BLaER1 treated with 17β-estradiol and CSF1 and Interleukin-3, amounts not matched to agents 10 nM and 100 nM (cell line): Measurements from ENCODE around the gene RGS9BP.
A peak's percentile ranks its signal among the peaks of the same experiment; 100 is the strongest.
"Not testable (repeated sequence)": the region's sequence is repeated elsewhere in the genome, so short reads cannot be mapped to it uniquely, and the experiment has no call there.

Experiments
- H3K27ac ChIP-seq, 11 experiments: shearing (Covaris generic); formaldehyde crosslinking; 2 replicates each; pipeline ENCODE4 v1.8.1; 2022
- H3K27me3 ChIP-seq, 11 experiments: shearing (Covaris generic); formaldehyde crosslinking; 2 replicates each; pipeline ENCODE4 v1.8.1; 2022
- H3K36me3 ChIP-seq, 11 experiments: shearing (Covaris generic); formaldehyde crosslinking; 2 replicates each; pipeline ENCODE4 v1.8.1; 2022
- H3K4me1 ChIP-seq, 10 experiments: shearing (Covaris generic); formaldehyde crosslinking; 2 replicates each; pipeline ENCODE4 v1.8.1; 2022
- H3K4me2 ChIP-seq, 11 experiments: shearing (Covaris generic); formaldehyde crosslinking; 2 replicates each; pipeline ENCODE4 v1.8.1; 2022
- H3K4me3 ChIP-seq, 10 experiments: shearing (Covaris generic); formaldehyde crosslinking; 2 replicates each; pipeline ENCODE4 v1.8.1; 2022
- H3K9ac ChIP-seq, 11 experiments: shearing (Covaris generic); formaldehyde crosslinking; 2 replicates each; pipeline ENCODE4 v1.8.1; 2022
- H3K9me3 ChIP-seq, 11 experiments: shearing (Covaris generic); formaldehyde crosslinking; replicated peaks in 1 of 11; 2 replicates each; pipeline ENCODE4 v1.8.1; 2022
- H4K20me1 ChIP-seq, 11 experiments: shearing (Covaris generic); formaldehyde crosslinking; 2 replicates each; pipeline ENCODE4 v1.8.1; 2022
- Cebpa-rat ChIP-seq, 11 experiments: shearing (Covaris generic); IDR thresholded peaks; 2 replicates each; pipeline ENCODE4 v1.8.1; 2022

The RGS9BP gene

DNA sequence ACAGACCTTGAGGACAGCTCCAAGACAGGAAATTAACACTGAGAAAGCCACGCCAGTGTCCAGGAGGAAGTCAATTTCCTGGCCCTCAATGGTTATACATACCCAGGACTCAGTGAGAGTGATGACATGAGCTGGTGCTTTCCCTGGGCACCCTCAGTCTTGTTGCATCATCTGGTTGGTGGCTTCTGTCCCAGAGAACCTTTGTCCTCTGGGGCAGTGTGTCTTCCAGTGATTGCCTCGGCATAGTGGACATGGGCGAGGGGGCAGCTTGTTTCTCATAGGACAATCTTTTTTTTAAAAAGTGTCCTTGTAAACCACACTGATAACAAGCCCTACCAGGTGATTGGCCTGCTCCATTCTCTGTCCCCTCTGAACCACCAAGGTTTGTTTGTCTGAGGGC is 21.1 kb downstream of the RGS9BP start:
- peaks cover 44 to 88% (median 86%) of the 10 kb centered on the region in 11 experiments for H3K36me3 ChIP-seq
- peaks cover 22 to 60% (median 27%) of the 10 kb centered on the region in 10 experiments for H3K4me1 ChIP-seq
- H3K4me2 ChIP-seq: peak overlapping the region in 3 of 11 experiments; percentile 88 to 93 (median 90); a peak in 6 of 22 replicates
- H3K9me3 ChIP-seq: peaks cover 33 to 88% (median 86%) of the 10 kb centered on the region in 11 experiments
- H3K27me3 ChIP-seq: not testable (repeated sequence)
- H3K27ac ChIP-seq: peak overlapping the region in 2 of 11 experiments; percentile 45 to 49; a peak in 4 of 22 replicates
- H3K9ac ChIP-seq: peak overlapping the region in 1 of 11 experiments; percentile 45; a peak in 1 of 22 replicates
- peak overlapping the region in 2 of 10 experiments; percentile 1 to 27; a peak in 1 of 20 replicates for H3K4me3 ChIP-seq
- peaks cover 0 to 68% (median 38%) of the 10 kb centered on the region in 11 experiments; a peak in 15 of 22 replicates for H4K20me1 ChIP-seq

GRCh38 chr19:32700129-32700528 is 24.5 kb downstream of the RGS9BP start:
- not testable (repeated sequence) for H3K27ac ChIP-seq, H3K4me3 ChIP-seq, H3K27me3 ChIP-seq, H3K4me2 ChIP-seq, H3K9ac ChIP-seq
- Histone ChIP-seq H4K20me1 (peaks cover 0 to 61% (median 38%) of the 10 kb centered on the region in 11 experiments; a peak in 15 of 22 replicates), H3K36me3 (peaks cover 75 to 100% (median 100%) of the 10 kb centered on the region in 11 experiments), H3K4me1 (peaks cover 0 to 36% (median 0%) of the 10 kb centered on the region in 10 experiments; a peak in 7 of 20 replicates), H3K9me3 (peaks cover 65 to 100% (median 100%) of the 10 kb centered on the region in 11 experiments)

- H4K20me1 ChIP-seq: peaks cover 0 to 59% (median 31%) of the 10 kb centered on the region in 11 experiments; a peak in 13 of 22 replicates
- peaks cover 92 to 100% (median 100%) of the 10 kb centered on the region in 11 experiments for H3K36me3 ChIP-seq
- no peak overlapping the region; a peak in 2 of 20 replicates for H3K4me3 ChIP-seq
- TF ChIP-seq Cebpa-rat (IDR thresholded peaks at IDR 0.05): no peak
- H3K27me3 ChIP-seq: no peaks in the 10 kb centered on the region
- no peak overlapping the region for H3K4me2 ChIP-seq
- no peak overlapping the region for H3K9ac ChIP-seq
- H3K4me1 ChIP-seq: peaks cover 0 to 18% (median 0%) of the 10 kb centered on the region in 10 experiments; a peak in 5 of 20 replicates
- peaks cover 65 to 100% (median 100%) of the 10 kb centered on the region in 11 experiments for H3K9me3 ChIP-seq
- H3K27ac ChIP-seq: no peak overlapping the region
Measured at GRCh38 chr19:32702010-32702409, 26.4 kb downstream of the RGS9BP start.

- H3K36me3 ChIP-seq: peaks cover 89 to 93% (median 92%) of the 10 kb centered on the region in 11 experiments
- not testable (repeated sequence) for H3K4me1 ChIP-seq, H3K4me2 ChIP-seq, H3K9ac ChIP-seq, H3K27ac ChIP-seq, H3K27me3 ChIP-seq
- H4K20me1 ChIP-seq: peaks cover 3 to 54% (median 28%) of the 10 kb centered on the region in 11 experiments; a peak in 14 of 22 replicates
- H3K9me3 ChIP-seq: peaks cover 57 to 86% (median 84%) of the 10 kb centered on the region in 11 experiments
- peak overlapping the region in 5 of 10 experiments; percentile 17 to 42 (median 33); a peak in 5 of 20 replicates for H3K4me3 ChIP-seq
Measured at GRCh38 chr19:32704006-32704405, 28.4 kb downstream of the RGS9BP start.

- no peaks in the 10 kb centered on the region for H3K27me3 ChIP-seq
- no peak overlapping the region for H3K9ac ChIP-seq
- H3K9me3 ChIP-seq: peaks cover 15 to 42% (median 39%) of the 10 kb centered on the region in 11 experiments
- peaks cover 88 to 93% (median 91%) of the 10 kb centered on the region in 11 experiments for H3K36me3 ChIP-seq
- H3K27ac ChIP-seq: no peak overlapping the region
- H4K20me1 ChIP-seq: peaks cover 3 to 50% (median 17%) of the 10 kb centered on the region in 11 experiments; a peak in 12 of 22 replicates
- H3K4me3 ChIP-seq: no peak overlapping the region
- no peak for TF ChIP-seq Cebpa-rat (IDR thresholded peaks at IDR 0.05)
- no peak overlapping the region for H3K4me2 ChIP-seq
- peaks cover 0 to 6% (median 0%) of the 10 kb centered on the region in 10 experiments; a peak in 2 of 20 replicates for H3K4me1 ChIP-seq
Measured at GRCh38 chr19:32708457-32708856, 32.8 kb downstream of the RGS9BP start.

DNA sequence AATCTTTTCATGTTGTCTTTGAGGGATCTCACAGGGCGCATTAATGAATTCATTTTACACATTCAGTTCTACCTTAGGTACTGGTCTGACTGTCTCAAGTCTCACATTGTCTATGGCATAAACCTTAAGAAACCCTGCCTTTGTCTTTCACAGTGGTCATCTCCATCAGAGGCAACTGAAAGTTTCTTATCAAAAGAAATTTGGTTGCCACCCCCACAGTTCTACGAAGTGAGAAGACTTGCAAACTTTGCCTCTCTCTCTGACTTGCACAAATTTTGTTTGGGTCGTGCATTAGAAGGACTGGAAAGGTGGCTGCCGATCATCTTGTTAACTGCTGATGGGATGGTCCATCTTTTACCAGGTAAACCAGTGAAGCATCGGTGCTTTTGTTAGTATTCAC is 33.4 kb downstream of the RGS9BP start:
- no peak for TF ChIP-seq Cebpa-rat (IDR thresholded peaks at IDR 0.05)

GRCh38 chr19:32711747-32712146 is 36.1 kb downstream of the RGS9BP start:
- H3K36me3 ChIP-seq: peaks cover 79 to 91% (median 83%) of the 10 kb centered on the region in 11 experiments
- H3K4me1 ChIP-seq: peaks cover 0 to 6% (median 0%) of the 10 kb centered on the region in 10 experiments; a peak in 2 of 20 replicates
- no peak for TF ChIP-seq Cebpa-rat (IDR thresholded peaks at IDR 0.05)
- H4K20me1 ChIP-seq: peaks cover 3 to 43% (median 17%) of the 10 kb centered on the region in 11 experiments; a peak in 12 of 22 replicates
- H3K4me2 ChIP-seq: no peak overlapping the region
- no peaks in the 10 kb centered on the region for H3K27me3 ChIP-seq
- no peak overlapping the region for H3K27ac ChIP-seq
- no peak overlapping the region for H3K4me3 ChIP-seq
- peaks cover 0 to 9% (median 6%) of the 10 kb centered on the region in 11 experiments; a peak in 14 of 22 replicates for H3K9me3 ChIP-seq
- no peak overlapping the region for H3K9ac ChIP-seq

More for the DNA sequence above, 33.4 kb downstream of the RGS9BP start:
- peaks cover 9 to 36% (median 34%) of the 10 kb centered on the region in 11 experiments for H3K9me3 ChIP-seq
- no peaks in the 10 kb centered on the region for H3K27me3 ChIP-seq
- peaks cover 3 to 50% (median 17%) of the 10 kb centered on the region in 11 experiments; a peak in 12 of 22 replicates for H4K20me1 ChIP-seq
- no peak overlapping the region for H3K4me3 ChIP-seq
- H3K27ac ChIP-seq: no peak overlapping the region
- H3K9ac ChIP-seq: no peak overlapping the region
- peaks cover 87 to 93% (median 91%) of the 10 kb centered on the region in 11 experiments for H3K36me3 ChIP-seq
- H3K4me2 ChIP-seq: no peak overlapping the region
- H3K4me1 ChIP-seq: peaks cover 0 to 6% (median 0%) of the 10 kb centered on the region in 10 experiments; a peak in 2 of 20 replicates

DNA sequence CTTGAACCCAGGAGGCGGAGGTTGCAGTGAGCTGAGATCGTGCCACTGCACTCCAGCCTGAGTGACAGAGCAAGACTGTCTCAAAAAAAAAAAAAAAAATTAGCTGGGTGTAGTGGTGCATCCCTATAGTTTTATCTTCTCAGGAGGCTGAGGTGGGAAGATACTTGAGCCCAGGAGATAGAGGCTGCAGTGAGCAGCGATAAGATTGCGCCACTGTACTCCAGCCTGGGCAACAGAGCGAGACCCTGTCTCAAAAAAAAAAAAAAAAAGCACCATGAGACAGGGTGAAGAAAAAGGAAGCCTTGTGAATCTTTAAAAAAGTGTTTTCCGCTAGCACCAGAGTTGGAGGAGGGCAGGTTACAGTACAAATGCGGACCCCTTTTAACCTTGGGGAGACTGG is 40.6 kb downstream of the RGS9BP start:
- not testable (repeated sequence) for H3K4me2 ChIP-seq, H3K9ac ChIP-seq, H3K4me3 ChIP-seq, H3K27me3 ChIP-seq, H3K4me1 ChIP-seq, H3K27ac ChIP-seq
- Histone ChIP-seq H3K9me3 (peaks cover 5 to 15% (median 9%) of the 10 kb centered on the region in 11 experiments; a peak in 20 of 22 replicates), H4K20me1 (peaks cover 0 to 12% (median 0%) of the 10 kb centered on the region in 11 experiments; a peak in 3 of 22 replicates), H3K36me3 (peaks cover 55 to 74% (median 61%) of the 10 kb centered on the region in 11 experiments)

DNA sequence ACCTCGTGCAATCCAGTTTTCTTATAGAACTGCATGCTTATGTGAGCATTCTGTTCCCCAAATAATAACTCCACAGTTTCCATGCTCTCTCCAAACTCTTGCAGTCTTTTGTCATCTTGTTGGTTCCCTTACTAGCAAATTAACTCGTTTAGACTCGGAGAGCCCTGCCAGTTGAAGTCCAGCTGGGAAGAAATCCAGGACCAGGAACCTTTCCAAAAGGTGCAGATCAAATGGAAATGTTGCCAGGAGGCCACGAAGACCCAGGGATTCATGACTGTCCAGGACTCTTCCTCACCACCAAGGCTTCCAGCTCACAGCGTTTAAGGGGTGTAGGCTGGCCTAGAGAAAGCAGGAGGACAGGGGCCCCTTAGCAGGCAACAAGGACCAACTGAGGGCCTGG is 41.8 kb downstream of the RGS9BP start:
- no peaks in the 10 kb centered on the region for H3K27me3 ChIP-seq
- peaks cover 5 to 15% (median 9%) of the 10 kb centered on the region in 11 experiments; a peak in 20 of 22 replicates for H3K9me3 ChIP-seq
- H3K36me3 ChIP-seq: peaks cover 43 to 61% (median 49%) of the 10 kb centered on the region in 11 experiments
- H3K27ac ChIP-seq: no peak overlapping the region
- no peak overlapping the region for H3K4me2 ChIP-seq
- peaks cover 0 to 9% (median 0%) of the 10 kb centered on the region in 11 experiments; a peak in 2 of 22 replicates for H4K20me1 ChIP-seq
- H3K9ac ChIP-seq: no peak overlapping the region
- TF ChIP-seq Cebpa-rat (IDR thresholded peaks at IDR 0.05): no peak
- no peaks in the 10 kb centered on the region for H3K4me1 ChIP-seq
- H3K4me3 ChIP-seq: no peak overlapping the region
